Measurements from ENCODE around the gene MST1.
A peak's percentile ranks its signal among the peaks of the same experiment; 100 is the strongest.

MST1 gene

DNA sequence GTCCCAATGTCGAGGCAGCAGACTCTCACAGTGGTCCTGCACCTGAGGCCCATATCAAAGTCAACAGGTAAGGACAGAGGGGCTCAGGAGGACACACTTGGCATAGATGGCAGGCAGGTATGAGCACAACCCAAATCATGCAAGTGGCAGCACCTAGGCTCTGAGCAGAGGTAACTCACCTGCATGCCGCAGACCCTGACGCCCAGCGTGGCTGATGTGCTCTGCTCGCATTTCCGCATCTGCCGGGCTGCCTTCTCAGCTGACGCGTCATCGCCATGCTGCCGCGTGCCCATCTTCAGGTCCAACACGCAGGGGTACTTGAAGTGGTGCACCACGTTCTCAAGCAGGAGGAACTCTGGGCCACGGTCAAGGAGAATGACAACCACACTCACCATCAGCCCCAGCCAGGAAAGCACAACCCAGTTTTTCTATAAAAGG lies 38.7 kb upstream of the MST1 start:
- peaks cover 12% of the 10 kb centered on the region for H3K79me2 ChIP-seq (ENCODE audit: insufficient read depth, low read length)
- no peaks in the 10 kb centered on the region for H3K27me3 ChIP-seq (ENCODE audit: insufficient read depth, low read length, poor library complexity)
- no peak overlapping the region for H2AFZ ChIP-seq (ENCODE audit: low read depth, low read length)
- TF ChIP-seq EZH2 (IDR thresholded peaks at IDR 0.05; ENCODE audit: borderline replicate concordance, low read depth, low read length, severe bottlenecking) (no peak), CTCF (IDR thresholded peaks at IDR 0.05; ENCODE audit: borderline replicate concordance, extremely low read depth, low read length, poor library complexity, severe bottlenecking) (no peak)
- no peak for ATAC-seq (ENCODE audit: insufficient read depth, low read depth)
- no peak overlapping the region for H3K4me2 ChIP-seq (ENCODE audit: insufficient read depth, low read length)
- DNase-seq = no peak
- peaks cover 18% of the 10 kb centered on the region for H3K4me1 ChIP-seq (ENCODE audit: insufficient read depth, low read length)
- H4K20me1 ChIP-seq (ENCODE audit: insufficient read depth, low read length) = peaks cover 6% of the 10 kb centered on the region
- no peak overlapping the region for H3K4me3 ChIP-seq (ENCODE audit: low read depth in 1 of 2, low read length in 2 of 2)
- H3K9ac ChIP-seq (ENCODE audit: low read depth, low read length) = no peak overlapping the region
- peaks cover 55% of the 10 kb centered on the region for H3K36me3 ChIP-seq (ENCODE audit: insufficient read depth, low read length)
- H3K27ac ChIP-seq (ENCODE audit: low read length) = no peak overlapping the region
- no peaks in the 10 kb centered on the region for H3K9me3 ChIP-seq (ENCODE audit: insufficient read depth, low read length, severe bottlenecking)

DNA sequence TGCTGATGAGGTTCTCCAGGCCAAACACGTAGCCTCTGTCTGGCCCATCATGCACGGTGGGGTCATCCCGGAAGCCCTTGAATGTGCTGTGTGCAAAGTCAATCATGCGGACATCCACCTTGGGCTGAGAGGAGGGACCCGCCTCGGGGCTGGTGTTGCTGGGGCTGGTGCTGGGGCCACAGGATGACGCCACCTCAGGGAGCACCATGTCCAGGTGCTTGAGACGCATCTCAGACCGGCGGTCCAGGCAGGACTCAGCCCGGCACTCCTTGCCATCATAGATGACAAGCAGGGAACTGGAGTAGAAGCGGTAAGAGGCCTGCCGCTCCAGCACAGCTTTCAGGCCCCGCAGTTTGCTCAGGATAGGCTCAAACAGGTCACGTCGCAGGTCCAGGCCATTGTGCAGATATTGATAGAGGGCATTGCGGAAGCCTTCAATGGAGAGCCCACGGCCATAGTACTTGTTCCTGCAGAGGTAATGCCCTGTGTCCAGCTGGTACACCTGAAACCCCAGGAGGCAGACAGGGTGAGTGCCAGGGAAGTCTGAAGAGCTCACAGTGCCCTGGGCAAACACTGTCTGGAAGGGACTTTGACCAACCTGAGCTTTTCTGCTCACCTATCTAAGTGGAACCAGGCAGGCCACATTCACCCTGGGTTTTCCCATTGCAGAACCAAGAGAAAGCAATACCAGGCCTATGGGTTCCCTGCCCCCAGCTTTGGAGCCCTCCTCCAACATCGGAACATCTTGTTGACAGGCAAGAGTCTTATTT lies 38.1 kb upstream of the MST1 start:
- ATAC-seq (ENCODE audit: insufficient read depth, low read depth) (no peak), DNase-seq (no peak)
- H3K79me2 ChIP-seq (ENCODE audit: insufficient read depth, low read length) = peaks cover 18% of the 10 kb centered on the region
- peaks cover 24% of the 10 kb centered on the region for H3K4me1 ChIP-seq (ENCODE audit: insufficient read depth, low read length)
- TF ChIP-seq CTCF (IDR thresholded peaks at IDR 0.05; ENCODE audit: borderline replicate concordance, extremely low read depth, low read length, poor library complexity, severe bottlenecking) (no peak), EZH2 (IDR thresholded peaks at IDR 0.05; ENCODE audit: borderline replicate concordance, low read depth, low read length, severe bottlenecking) (no peak)
- H3K4me2 ChIP-seq (ENCODE audit: insufficient read depth, low read length) = no peak overlapping the region
- no peak overlapping the region for H3K27ac ChIP-seq (ENCODE audit: low read length)
- H3K27me3 ChIP-seq (ENCODE audit: insufficient read depth, low read length, poor library complexity) = no peaks in the 10 kb centered on the region
- peaks cover 54% of the 10 kb centered on the region for H3K36me3 ChIP-seq (ENCODE audit: insufficient read depth, low read length)
- H2AFZ ChIP-seq (ENCODE audit: low read depth, low read length) = no peak overlapping the region
- H3K9me3 ChIP-seq (ENCODE audit: insufficient read depth, low read length, severe bottlenecking) = no peaks in the 10 kb centered on the region
- H4K20me1 ChIP-seq (ENCODE audit: insufficient read depth, low read length) = peaks cover 12% of the 10 kb centered on the region
- H3K4me3 ChIP-seq (ENCODE audit: low read depth in 1 of 2, low read length in 2 of 2) = no peak overlapping the region
- H3K9ac ChIP-seq (ENCODE audit: low read depth, low read length) = no peak overlapping the region

- no peak overlapping the region for H3K27ac ChIP-seq (ENCODE audit: low read length)
Measured at GRCh38 chr3:49725906-49726681, 36.8 kb upstream of the MST1 start.

More at GRCh38 chr3:49725906-49726681, 36.8 kb upstream of the MST1 start:
- H3K4me3 ChIP-seq (ENCODE audit: low read depth in 1 of 2, low read length in 2 of 2) = no peak overlapping the region
- H4K20me1 ChIP-seq (ENCODE audit: insufficient read depth, low read length) = peaks cover 24% of the 10 kb centered on the region
- peaks cover 32% of the 10 kb centered on the region for H3K4me1 ChIP-seq (ENCODE audit: insufficient read depth, low read length)
- H3K4me2 ChIP-seq (ENCODE audit: insufficient read depth, low read length) = no peak overlapping the region
- no peak for TF ChIP-seq EZH2 (IDR thresholded peaks at IDR 0.05; ENCODE audit: borderline replicate concordance, low read depth, low read length, severe bottlenecking)
- TF ChIP-seq CTCF (IDR thresholded peaks at IDR 0.05; ENCODE audit: borderline replicate concordance, extremely low read depth, low read length, poor library complexity, severe bottlenecking) = no peak
- H3K27me3 ChIP-seq (ENCODE audit: insufficient read depth, low read length, poor library complexity) = no peaks in the 10 kb centered on the region
- peaks cover 29% of the 10 kb centered on the region for H3K79me2 ChIP-seq (ENCODE audit: insufficient read depth, low read length)
- peaks cover 56% of the 10 kb centered on the region for H3K36me3 ChIP-seq (ENCODE audit: insufficient read depth, low read length)
- ATAC-seq (ENCODE audit: insufficient read depth, low read depth) (no peak), DNase-seq (peak; percentile 3)
- no peak overlapping the region for H2AFZ ChIP-seq (ENCODE audit: low read depth, low read length)
- H3K9ac ChIP-seq (ENCODE audit: low read depth, low read length) = no peak overlapping the region
- H3K9me3 ChIP-seq (ENCODE audit: insufficient read depth, low read length, severe bottlenecking) = no peaks in the 10 kb centered on the region

All from DND-41 (cell line).